GM12892 (cell line): ENCODE results near the gene JAG2.

Source experiments
- POLR2A ChIP-seq: IDR thresholded peaks from 2 replicates; pipeline ENCODE4 v1.6.1; 2011; ENCODE audit warnings: low read depth, low read length, control low read depth
- POLR2AphosphoS5 ChIP-seq: IDR thresholded peaks from 2 replicates; pipeline ENCODE4 v1.6.1; 2011; ENCODE audit warnings: low read depth, low read length, control low read depth

GRCh38 chr14:105201156-105201924 lies 32.8 kb upstream of the JAG2 start:
- TF ChIP-seq POLR2AphosphoS5 (no peak), POLR2A (no peak)
